Non-pigmented ciliary epithelial cell (primary cell): ENCODE data around the gene ARX.

Experiments used
- DNase-seq: peaks from one replicate; pipeline ENCODE4 v3.0.0-alpha.2; 2010; ENCODE audit warnings: low read depth

Gene ARX

GRCh38 chrX:25016938-25017598, 1.3 kb upstream of the ARX start:
- no peak for DNase-seq

DNA sequence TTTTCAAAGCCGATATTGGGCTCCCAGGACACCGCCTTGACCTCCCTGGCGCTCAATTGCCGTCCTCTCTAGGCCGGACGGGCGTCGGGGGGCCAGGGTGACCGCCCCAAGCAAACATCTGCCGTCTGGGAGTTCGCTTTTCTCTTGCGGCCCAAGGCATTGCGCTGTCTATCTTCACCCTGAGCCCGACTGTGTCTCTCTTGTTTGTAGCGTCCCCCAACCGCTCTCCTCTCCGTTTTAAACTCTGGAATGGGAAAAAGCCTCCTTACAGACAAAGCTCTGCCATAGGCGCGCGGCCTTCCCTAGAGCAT, 551 bp upstream of the ARX start:
- no peak for DNase-seq

- no peak for DNase-seq
These were observed 1.4 kb downstream of the ARX start for GRCh38 chrX:25014366-25014838.

DNA sequence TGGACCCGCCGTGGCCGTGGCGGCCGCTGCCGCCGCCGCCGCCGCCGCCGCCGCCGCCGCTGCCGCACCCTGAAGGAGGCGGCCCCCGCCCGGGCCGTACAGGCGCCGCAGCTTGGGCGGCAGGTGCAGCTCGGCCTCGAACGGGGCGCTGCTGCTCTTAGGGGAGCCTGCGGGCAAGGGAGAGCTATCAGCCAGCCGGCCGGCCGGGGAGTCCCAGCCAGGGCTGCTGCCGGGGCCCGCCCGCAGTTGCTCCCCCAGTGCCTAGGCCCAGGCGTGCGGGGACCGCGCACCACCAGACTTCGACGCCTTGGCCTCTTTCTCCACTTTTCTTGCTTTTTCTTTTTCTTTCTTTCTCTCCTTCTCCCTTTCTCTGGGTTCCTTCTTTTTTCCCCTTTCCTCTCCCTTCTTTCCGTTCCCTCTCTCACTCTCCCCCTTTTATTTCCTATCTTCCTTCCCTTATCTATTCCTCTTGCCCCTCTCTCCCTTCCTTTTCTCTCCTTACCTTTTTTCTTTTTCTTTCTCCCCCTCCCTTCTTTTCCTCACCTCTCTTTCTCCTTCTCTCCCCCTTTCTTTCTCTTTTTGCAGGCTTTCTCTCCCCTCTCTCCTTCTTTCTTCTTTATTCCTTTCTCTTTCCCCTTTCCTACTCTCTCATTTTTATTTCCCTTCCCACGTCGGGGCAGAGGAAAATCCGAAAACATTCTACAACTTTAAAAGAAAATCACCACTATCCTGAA, 2.0 kb downstream of the ARX start:
- DNase-seq: no peak

DNA sequence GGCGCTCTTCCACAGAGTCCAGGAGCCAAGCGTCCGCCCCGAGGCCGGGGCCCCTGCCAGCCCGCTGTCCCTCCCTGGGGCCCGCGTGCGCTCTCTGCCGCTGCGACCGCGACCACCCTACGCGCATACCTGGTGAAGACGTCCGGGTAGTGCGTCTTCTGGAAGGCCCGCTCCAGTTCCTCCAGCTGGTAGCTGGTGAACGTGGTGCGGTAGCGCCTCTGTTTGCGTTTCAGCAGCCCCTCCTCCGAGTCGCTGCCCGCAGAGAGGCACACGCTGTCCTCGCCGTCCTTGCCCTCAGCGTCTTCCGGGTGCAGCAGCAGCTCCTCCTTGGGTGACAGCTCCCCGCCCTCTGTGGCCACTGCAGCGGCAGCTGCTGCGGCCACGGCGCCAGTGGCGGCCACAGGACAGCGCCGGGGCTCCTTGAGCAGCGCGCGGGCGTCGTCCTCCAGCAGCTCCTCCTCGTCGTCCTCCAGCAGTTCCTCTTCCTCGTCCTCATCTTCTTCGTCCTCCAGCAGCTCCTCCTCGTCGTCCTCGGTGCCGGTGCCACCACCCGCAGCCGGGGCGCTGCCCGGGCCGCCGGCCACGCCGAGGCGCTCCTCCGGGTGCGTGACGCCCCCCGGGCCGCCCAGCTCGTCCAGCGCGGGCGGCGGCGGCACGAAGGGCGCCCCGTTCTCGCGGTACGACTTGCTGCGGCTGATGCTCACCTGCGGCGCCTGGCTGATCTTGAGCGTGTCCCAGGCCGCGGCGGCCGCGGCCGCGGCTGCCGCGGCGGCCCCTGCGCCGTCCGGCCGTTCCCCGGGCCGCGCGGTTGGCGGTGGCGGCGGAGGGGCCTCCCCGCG, 2.8 kb downstream of the ARX start:
- DNase-seq: no peak

DNA sequence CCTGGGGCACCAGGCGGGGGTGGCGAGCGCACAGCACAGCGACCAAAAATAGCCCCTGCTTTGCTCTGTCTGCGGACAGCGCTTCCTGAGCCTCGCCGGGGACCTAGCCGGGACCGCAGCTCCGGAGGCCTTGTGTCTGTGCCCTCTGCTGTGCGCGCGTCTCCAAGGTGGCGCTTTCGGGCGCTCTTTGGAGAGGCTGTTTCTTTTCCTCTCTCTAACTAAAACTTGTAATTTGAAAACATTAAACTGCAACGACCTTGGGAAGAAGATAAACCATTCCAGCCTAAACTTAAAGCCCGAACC, 3.4 kb downstream of the ARX start:
- no peak for DNase-seq

GRCh38 chrX:25011589-25012432, 4.0 kb downstream of the ARX start:
- DNase-seq: no peak

GRCh38 chrX:25010784-25011588, 4.8 kb downstream of the ARX start:
- no peak for DNase-seq

DNA sequence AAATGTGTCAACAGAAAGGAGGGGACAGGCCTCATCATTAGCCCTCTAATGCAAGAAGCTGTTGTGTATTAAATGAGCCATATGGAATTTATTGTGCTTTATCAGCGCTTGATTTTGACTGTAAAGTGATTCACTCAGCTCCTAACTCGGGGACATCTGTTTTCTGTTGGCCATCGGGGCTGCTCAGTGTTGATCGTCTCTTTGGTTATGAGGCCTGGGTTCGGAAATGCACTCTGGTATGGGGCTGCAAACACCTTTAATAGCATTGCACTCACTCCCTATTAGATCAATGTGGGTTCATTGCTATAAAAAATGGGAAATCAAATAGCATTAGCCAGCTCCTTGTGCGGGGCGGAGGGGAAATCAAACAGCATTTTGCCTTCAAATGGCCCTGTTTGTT, 6.4 kb downstream of the ARX start:
- no peak for DNase-seq

DNA sequence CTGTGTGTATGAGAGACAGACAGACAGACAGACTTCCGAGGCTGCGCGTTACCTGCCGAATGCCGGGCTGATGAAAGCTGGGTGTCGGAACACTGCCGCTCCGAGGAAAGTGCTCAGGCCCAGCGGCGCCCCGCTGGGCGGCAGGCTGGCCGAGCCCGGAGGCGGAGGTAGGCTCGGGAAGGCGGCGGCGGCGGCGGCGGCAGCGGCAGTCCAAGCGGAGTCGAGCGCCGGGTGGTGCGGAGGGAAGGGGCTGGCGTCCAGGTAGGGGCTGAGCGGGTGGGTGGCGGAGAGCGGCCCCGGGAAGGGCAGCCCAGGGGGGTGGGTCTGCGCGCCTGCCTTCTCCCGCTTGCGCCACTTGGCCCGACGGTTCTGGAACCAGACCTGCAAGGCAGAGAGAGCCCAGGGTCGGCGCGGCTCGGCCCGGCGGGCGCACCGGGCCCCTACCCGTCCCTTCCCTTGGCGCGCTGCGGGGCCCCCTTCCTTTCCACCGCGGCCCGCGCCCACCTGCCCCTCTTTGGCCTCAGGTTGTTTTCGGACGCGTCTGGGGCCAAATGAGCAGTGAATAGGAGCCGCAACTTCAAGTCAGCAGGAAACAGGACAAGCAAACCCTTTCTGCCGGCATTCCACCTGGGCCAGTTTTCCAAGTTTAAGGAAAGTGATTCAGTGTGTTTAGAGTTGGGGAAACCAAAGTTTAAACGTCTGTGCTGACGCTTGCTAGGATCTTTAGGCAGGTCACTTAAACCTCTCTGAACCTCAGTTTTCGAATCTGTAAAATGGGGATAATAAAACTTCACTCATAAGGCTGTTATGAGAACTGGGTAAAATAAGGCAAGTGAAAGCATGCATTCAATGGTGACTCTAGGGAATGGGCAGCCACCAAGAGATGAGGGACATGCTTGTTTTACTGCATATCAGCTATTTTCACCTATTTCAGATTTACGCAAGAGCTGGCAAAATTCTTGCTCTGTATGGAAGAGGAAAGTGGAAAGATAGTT, 8.4 kb downstream of the ARX start:
- no peak for DNase-seq

GRCh38 chrX:25006586-25007058, 9.1 kb downstream of the ARX start:
- no peak for DNase-seq

GRCh38 chrX:25005382-25006185, 10.2 kb downstream of the ARX start:
- no peak for DNase-seq

DNA sequence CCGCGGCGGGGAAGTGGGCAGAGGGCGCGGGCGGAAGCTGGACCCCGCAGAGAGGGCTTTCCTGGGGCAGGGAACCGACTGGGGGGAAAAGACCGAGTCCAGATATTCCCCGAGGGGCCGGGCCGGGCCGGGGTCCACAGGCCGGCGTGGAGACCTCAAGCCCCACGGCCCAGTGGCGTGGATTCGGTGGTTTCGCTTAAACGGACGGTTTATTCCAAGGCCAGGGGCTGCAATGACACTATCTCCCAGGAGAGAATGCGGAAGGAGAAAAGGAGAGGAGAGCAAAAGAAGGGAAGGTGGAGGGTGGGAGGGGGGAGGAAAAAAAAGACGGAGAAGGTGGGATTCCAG, 10.8 kb downstream of the ARX start:
- no peak for DNase-seq

DNA sequence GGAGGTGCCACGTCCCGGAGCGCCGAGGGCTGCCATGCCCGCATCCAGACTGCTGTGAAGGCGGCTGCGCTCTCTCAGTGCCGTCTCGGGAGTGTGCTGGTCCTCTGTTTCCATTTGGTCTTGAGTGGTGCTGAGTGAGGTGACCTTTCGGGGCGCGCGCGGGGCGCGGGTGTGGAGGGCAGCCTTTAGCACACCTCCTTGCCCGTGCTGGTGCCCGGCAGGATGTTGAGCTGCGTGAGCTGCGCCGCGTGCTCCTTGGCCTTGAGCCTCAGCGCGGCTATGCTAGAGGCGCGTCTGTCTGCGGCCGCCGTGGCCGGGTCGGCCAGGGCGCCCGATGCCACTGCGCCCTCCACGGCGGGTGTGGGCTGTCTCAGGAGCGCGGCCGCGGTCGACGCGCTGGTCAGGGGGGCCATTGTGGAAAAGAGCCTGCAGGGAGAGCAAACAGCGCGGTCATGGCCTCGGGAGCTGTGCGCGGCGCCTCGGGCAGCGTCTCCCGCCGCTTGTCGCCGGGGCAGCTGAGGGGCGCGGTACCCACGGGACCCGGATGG, 11.2 kb downstream of the ARX start:
- no peak for DNase-seq

DNA sequence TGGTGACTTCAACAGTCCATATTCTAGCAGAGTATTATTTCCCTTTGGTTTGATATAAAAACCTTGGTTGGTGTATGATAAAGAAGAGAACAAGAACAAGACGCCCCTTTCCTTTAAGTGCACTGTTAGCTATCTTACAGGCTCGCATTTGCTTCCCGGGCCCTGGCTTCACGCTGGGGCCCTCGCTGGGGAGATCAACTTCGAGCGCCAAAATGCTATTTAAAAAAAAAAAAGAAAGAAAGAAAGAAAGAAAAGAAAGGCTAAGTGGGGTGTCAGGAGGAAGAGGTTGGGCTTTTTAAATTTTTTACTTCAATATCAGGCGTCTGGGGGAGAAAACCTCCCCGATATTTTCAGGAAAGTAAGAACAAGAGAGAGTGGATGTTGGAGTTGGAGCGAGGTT, 11.7 kb downstream of the ARX start:
- no peak for DNase-seq

DNA sequence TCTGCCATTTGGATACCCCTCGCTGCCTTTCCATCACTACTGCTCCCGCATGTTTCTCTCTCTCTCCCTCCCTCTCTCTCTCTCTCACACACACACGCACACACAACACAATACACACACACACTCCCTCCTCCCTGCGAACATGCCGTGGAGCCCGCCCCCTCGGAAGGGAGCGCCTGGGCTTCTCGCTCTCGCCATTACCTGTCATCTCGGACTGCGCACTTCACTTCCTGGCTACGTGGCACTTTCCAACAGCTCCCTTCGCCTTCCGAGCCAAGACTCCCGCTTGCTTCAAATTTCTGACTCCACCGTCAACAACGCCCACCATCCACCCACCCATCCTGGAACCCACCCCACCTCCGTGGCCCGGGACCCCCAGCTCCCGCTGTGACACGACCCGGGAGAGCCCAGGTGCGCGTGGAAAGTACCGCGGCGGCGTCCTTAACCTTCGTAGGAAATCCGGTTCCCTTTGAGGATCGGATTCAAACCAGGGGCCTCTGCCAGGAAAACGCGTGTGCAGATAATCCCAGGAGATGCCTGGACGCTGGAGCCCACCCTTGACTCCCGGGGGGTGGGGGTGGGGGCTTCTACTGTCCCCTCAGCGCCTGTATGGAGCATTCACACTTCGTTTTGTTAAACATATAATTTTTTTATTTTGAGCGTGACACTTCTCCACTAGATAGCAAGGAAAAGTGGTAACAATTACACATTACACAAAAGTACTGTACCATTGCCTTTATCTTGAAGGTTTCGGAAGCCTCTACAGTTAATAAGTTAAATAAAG, 12.5 kb downstream of the ARX start:
- no peak for DNase-seq

DNA sequence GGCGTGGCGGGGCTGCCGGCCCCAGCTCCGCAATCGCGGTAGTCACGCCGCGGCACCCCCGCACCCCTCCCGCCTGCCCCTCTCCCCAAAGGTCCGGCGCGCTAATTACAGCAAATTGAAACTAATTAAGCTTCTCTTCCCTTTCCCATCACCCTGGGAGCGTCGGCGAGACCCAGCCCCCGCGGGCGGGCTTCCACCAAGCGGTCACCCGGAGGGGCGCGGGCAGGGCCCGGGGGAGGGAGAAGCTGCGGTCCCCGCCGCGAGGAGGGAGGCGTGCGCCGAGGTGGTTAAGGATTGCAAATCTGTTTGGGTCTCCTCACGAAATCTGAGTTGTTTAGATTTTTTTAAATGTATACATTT, 13.1 kb downstream of the ARX start:
- DNase-seq: no peak
